Activated T-helper 1 cell treated with anti-CD3 and anti-CD28 coated beads, Interleukin-2, amount 50 U/mL, for 16 hours (primary cell): ENCODE measurements around the gene COBL.

Source experiments
- DNase-seq, 2 donors: peaks; one replicate each; pipeline ENCODE4 v3.0.0-alpha.2; 2020; ENCODE audit warnings: low read depth in 1 of 2, low spot score in 1 of 2

Gene COBL

GRCh38 chr7:51316666-51317581 is at the start of gene COBL:
TSS of gene COBL (minus strand) at chr7:51316809. CDS start at chr7:51316633, 176 bp downstream.
- DNase-seq = no peak

- DNase-seq = no peak
Measured at GRCh38 chr7:51366172-51366728, 49.6 kb upstream of the COBL start.

GRCh38 chr7:51357821-51358220 is 41.2 kb upstream of the COBL start:
- no peak for DNase-seq

GRCh38 chr7:51356849-51357516 is 40.4 kb upstream of the COBL start:
- DNase-seq = no peak

GRCh38 chr7:51354897-51355296 is 38.3 kb upstream of the COBL start:
- no peak for DNase-seq

- DNase-seq = no peak
Measured at GRCh38 chr7:51354434-51354833, 37.8 kb upstream of the COBL start.

GRCh38 chr7:51352174-51353100 is 35.8 kb upstream of the COBL start:
- DNase-seq = no peak

- DNase-seq = no peak
Measured at GRCh38 chr7:51351661-51352060, 35.1 kb upstream of the COBL start.

GRCh38 chr7:51350546-51350896 is 33.9 kb upstream of the COBL start:
- no peak for DNase-seq

- no peak for DNase-seq
Measured at GRCh38 chr7:51349820-51350545, 33.4 kb upstream of the COBL start.

- DNase-seq = no peak
Measured at GRCh38 chr7:51346126-51346525, 29.5 kb upstream of the COBL start.

- no peak for DNase-seq
Measured at GRCh38 chr7:51344406-51345138, 28.0 kb upstream of the COBL start.

GRCh38 chr7:51340936-51341335 is 24.3 kb upstream of the COBL start:
- no peak for DNase-seq

GRCh38 chr7:51340029-51340838 is 23.6 kb upstream of the COBL start:
- DNase-seq = no peak

GRCh38 chr7:51335057-51335456 is 18.4 kb upstream of the COBL start:
- DNase-seq = no peak

- DNase-seq = no peak
Measured at GRCh38 chr7:51329696-51330263, 13.2 kb upstream of the COBL start.

GRCh38 chr7:51328351-51328801 is 11.8 kb upstream of the COBL start:
- DNase-seq = no peak

- no peak for DNase-seq
Measured at GRCh38 chr7:51327287-51327717, 10.7 kb upstream of the COBL start.
